ENCODE results near the gene TBR1. TPM values are rescaled to one million over a fixed set of nuclear protein-coding genes. Genes with fewer than 3 reads are reported as not detected.

TBR1 gene
- under 1 TPM in 1 of 2 donors, not detected in 1; 0.08 TPM for total RNA-seq
- polyA plus RNA-seq (ENCODE audit: insufficient read length in 6 of 6): under 1 TPM in 3 of 6 donors, not detected in 3; 0.04 to 0.08 (median 0.06) TPM
- long read RNA-seq, donor 1: 0 reads
- long read RNA-seq, donor 2: 0 reads
- long read RNA-seq, donor 3: 0 reads
- long read RNA-seq, donor 4: 0 reads
- long read RNA-seq, donor 5: 0 reads
- long read RNA-seq, donor 6: 0 reads
- long read RNA-seq, donor 7: 0 reads
- long read RNA-seq, donor 8: 0 reads
- long read RNA-seq, donor 9: 0 reads
- long read RNA-seq, donor 10: 0 reads
- long read RNA-seq, donor 11: 0 reads
- long read RNA-seq, donor 12: 0 reads

DNA sequence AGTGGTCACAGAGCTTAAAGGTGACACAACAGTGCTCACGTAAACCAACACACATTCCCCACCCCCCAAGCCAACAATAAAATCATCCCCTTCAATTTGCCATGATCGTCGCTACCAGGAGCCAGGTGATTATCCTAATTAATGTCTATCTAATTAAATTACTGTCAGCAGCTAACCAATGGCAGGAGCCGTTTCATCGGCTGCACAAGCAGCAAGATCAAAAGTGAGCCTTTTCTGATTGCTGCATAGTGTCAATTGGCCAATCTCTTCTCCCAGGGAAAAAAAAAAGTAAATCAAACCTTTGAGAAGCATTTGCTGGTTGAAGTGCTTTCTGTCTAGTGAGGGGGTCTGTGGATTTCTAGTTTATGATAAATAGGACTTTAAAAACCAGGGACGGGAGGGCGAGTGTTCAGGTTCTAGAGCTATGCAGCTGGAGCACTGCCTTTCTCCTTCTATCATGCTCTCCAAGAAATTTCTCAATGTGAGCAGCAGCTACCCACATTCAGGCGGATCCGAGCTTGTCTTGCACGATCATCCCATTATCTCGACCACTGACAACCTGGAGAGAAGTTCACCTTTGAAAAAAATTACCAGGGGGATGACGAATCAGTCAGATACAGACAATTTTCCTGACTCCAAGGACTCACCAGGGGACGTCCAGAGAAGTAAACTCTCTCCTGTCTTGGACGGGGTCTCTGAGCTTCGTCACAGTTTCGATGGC, at the start of gene TBR1:
Gene TBR1, plus strand, starts transcription at position 311 of the 721 bp plus-strand sequence. Its CDS starts 114 bp downstream, at position 425.
- no peak within 1 kb of the TSS for H3K27ac ChIP-seq
- TF ChIP-seq, protein P1, sequence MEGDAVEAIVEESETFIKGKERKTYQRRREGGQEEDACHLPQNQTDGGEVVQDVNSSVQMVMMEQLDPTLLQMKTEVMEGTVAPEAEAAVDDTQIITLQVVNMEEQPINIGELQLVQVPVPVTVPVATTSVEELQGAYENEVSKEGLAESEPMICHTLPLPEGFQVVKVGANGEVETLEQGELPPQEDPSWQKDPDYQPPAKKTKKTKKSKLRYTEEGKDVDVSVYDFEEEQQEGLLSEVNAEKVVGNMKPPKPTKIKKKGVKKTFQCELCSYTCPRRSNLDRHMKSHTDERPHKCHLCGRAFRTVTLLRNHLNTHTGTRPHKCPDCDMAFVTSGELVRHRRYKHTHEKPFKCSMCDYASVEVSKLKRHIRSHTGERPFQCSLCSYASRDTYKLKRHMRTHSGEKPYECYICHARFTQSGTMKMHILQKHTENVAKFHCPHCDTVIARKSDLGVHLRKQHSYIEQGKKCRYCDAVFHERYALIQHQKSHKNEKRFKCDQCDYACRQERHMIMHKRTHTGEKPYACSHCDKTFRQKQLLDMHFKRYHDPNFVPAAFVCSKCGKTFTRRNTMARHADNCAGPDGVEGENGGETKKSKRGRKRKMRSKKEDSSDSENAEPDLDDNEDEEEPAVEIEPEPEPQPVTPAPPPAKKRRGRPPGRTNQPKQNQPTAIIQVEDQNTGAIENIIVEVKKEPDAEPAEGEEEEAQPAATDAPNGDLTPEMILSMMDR (IDR thresholded peaks at IDR 0.05): no peak
- H3K4me3 ChIP-seq: no peak within 1 kb of the TSS
- ATAC-seq: no peak
- intact Hi-C loops (cut with DNase I): no loop called here
- no peaks in the 10 kb centered on the region for H3K9me3 ChIP-seq
- peaks cover 74 to 84% of the 10 kb centered on the region in 2 donors for H3K27me3 ChIP-seq
- H3K4me1 ChIP-seq: peaks cover 11 to 40% of the 10 kb centered on the region in 2 donors
- DNase-seq: no peak
- peaks cover 0 to 6% of the 10 kb centered on the region in 2 donors for H3K36me3 ChIP-seq

DNA sequence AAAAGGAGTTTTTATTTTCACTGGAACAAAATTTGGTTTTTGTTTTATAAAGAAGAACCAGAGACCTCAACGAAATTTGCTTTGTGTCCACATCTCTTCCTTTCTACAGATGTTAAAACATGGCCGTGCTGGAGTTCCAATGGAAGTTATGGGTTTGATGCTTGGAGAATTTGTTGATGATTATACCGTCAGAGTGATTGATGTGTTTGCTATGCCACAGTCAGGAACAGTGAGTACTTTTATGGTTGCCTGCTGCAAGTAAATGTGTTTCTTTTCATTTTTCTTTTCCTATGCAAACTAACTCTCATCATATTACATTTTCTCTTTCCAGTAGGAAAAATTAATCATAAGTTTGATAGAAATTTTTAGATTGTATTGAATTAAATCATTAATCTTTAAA, 48.4 kb upstream of the TBR1 start:
- peaks cover 0 to 12% of the 10 kb centered on the region in 2 donors for H3K9me3 ChIP-seq
- TF ChIP-seq, protein P1 (IDR thresholded peaks at IDR 0.05): no peak
- H3K36me3 ChIP-seq: peaks cover 0 to 50% of the 10 kb centered on the region in 2 donors
- ATAC-seq (no peak), DNase-seq (no peak)
- intact Hi-C loops (cut with DNase I): no loop called here
- no peak overlapping the region for H3K27ac ChIP-seq
- H3K4me1 ChIP-seq: no peaks in the 10 kb centered on the region
- H3K27me3 ChIP-seq: no peaks in the 10 kb centered on the region
- no peak overlapping the region for H3K4me3 ChIP-seq

DNA sequence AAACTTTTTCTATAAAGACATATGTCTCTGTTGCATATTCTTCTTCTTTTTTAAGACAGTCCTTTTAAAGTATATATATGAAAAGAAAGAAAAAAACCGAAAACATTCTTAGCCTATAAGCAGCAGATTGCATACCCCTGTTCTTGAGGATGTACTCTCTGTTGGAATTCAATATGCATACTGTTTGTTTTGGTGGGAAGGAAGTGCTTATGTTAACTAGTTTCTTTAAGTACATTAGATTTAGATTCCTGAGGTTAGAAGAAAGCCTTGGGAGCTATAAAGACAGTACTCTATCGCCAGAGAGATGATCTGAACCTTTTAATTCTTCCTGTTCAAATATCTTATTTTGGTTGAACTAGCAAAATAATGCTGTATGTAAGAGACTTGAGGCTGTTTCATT, 46.8 kb upstream of the TBR1 start:
- H3K4me3 ChIP-seq: no peak overlapping the region
- DNase-seq: no peak
- intact Hi-C loops (cut with DNase I): no loop called here
- peaks cover 0 to 46% of the 10 kb centered on the region in 2 donors for H3K36me3 ChIP-seq
- no peaks in the 10 kb centered on the region for H3K9me3 ChIP-seq
- no peak for ATAC-seq
- H3K27ac ChIP-seq: no peak overlapping the region
- H3K4me1 ChIP-seq: no peaks in the 10 kb centered on the region
- TF ChIP-seq, protein P1 (IDR thresholded peaks at IDR 0.05): no peak
- no peaks in the 10 kb centered on the region for H3K27me3 ChIP-seq

DNA sequence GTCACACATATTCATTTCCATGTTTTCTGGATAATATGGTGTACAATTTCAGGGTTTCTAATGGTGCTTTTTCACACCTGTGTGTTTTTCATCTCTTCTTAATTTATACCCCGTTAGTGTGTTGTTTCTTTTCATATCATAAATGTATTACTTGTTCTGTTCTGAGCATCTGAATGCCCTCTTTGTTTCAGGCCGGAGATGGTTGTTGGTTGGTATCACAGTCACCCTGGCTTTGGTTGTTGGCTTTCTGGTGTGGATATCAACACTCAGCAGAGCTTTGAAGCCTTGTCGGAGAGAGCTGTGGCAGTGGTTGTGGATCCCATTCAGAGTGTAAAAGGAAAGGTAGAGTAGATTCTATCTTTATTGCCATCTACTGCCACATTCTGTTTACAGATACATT, 45.1 kb upstream of the TBR1 start:
- intact Hi-C loops (cut with DNase I): no loop called here
- Histone ChIP-seq H3K9me3 (no peaks in the 10 kb centered on the region), H3K4me1 (no peaks in the 10 kb centered on the region), H3K27ac (no peak overlapping the region), H3K36me3 (peaks cover 0 to 48% of the 10 kb centered on the region in 2 donors), H3K4me3 (no peak overlapping the region), H3K27me3 (no peaks in the 10 kb centered on the region)
- TF ChIP-seq, protein P1 (IDR thresholded peaks at IDR 0.05): no peak
- ATAC-seq (no peak), DNase-seq (no peak)

DNA sequence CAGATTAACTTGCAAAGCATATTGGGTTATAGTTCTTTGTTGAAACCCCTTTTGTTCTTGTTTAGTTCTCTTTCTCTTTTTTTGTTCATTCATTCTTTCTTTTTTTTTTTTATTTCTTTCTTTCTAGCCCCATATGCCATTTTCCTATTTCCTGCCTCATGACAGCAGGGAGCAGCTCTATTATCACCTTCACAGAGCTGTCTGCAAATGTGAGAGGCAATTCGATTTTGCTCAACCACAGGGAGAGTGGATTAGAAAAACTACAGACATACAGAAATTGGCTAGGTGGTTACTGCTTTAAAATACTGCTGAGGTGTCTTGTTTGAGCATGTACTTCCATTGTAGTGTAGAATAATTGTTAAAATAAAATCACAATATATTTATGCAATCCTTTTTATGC, 44.2 kb upstream of the TBR1 start:
- TF ChIP-seq, protein P1 (IDR thresholded peaks at IDR 0.05): no peak
- ATAC-seq: no peak
- no peaks in the 10 kb centered on the region for H3K27me3 ChIP-seq
- no peak overlapping the region for H3K27ac ChIP-seq
- DNase-seq: no peak
- H3K4me3 ChIP-seq: no peak overlapping the region
- no peaks in the 10 kb centered on the region for H3K4me1 ChIP-seq
- intact Hi-C loops (cut with DNase I): no loop called here
- H3K9me3 ChIP-seq: no peaks in the 10 kb centered on the region
- peaks cover 0 to 51% of the 10 kb centered on the region in 2 donors for H3K36me3 ChIP-seq

Measured in left lung (tissue), 14 donors.